ENCODE measurements around the gene WWOX.

DNA sequence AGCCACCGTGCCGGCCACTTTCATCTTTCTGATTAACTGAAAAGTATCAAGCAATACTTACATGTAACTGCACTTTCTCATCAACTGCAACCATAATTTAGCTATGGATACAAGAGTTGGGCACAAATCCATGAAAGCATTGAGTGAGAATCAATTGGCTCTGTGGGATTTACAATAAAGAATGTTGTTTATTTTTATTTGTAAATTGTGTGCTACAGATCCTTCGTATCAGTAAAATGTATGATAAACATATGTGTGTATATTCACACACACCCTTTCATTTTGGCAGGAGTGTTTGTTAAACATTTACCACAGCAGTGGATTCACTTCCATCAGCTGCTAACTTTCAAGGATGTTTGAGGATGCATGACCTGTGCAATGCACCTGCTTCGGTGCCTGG, 411.0 kb downstream of the WWOX start:
- TF ChIP-seq, protein P1, sequence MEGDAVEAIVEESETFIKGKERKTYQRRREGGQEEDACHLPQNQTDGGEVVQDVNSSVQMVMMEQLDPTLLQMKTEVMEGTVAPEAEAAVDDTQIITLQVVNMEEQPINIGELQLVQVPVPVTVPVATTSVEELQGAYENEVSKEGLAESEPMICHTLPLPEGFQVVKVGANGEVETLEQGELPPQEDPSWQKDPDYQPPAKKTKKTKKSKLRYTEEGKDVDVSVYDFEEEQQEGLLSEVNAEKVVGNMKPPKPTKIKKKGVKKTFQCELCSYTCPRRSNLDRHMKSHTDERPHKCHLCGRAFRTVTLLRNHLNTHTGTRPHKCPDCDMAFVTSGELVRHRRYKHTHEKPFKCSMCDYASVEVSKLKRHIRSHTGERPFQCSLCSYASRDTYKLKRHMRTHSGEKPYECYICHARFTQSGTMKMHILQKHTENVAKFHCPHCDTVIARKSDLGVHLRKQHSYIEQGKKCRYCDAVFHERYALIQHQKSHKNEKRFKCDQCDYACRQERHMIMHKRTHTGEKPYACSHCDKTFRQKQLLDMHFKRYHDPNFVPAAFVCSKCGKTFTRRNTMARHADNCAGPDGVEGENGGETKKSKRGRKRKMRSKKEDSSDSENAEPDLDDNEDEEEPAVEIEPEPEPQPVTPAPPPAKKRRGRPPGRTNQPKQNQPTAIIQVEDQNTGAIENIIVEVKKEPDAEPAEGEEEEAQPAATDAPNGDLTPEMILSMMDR (IDR thresholded peaks at IDR 0.05) = no peak
- no peak for TF ChIP-seq POLR2AphosphoS5 (IDR thresholded peaks at IDR 0.05)
